ENCODE data around the gene PAK4.

DNA sequence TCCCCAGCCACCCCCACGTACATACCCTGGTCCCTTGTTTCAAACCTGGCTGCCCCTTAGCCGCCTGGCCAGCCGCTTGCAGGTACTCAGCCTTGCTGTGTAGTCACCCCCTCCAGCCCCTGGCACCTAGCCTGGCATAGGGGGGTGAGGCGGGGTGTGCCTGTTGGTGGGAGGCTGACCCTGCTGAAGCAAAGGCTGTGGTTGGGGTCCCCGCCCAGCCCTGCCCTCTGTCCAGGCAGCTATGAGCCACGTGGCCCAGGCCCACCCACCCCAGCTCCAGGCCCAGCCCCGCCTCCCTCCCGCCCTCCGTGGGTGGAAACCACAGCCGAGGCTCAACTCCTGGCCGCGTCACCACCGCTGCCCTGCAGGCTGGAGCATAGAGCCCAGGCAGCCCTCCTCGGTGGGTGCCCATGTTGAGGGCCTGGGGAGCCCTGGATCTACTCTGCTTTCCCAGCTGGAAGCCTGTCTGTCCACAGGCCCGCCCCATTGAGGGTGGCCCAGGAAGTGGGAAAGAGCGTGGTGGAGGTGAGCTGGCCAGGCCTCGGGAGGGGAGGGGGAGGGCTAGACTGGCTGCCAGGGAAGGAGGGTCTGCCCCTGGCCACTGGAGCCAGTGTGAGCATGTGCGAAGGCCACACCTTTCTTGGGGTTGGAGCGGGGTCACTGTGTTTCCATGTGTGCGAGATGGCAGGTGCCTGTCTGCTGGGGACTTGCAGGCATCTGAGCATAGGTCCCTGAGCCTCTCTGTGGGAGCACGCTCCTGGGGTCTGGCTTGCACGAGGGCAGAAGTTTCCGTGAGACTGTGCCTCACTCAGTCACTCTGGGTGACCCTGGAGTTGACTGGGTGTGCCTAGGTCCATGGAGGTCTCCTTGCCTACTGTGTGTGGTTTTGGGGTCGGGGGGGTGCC, 31.0 kb downstream of the PAK4 start:
- no peak for TF ChIP-seq CTCF (conservative IDR thresholded peaks at IDR 0.05; ENCODE audit: low read depth, low read length)
- TF ChIP-seq EZH2 (IDR thresholded peaks at IDR 0.05; ENCODE audit: borderline replicate concordance, low read depth, low read length, poor library complexity, severe bottlenecking) = no peak

Measured in A673 (cell line).